Activated naive CD4-positive, alpha-beta T cell treated with Interleukin-2 at 50 U/mL for 16 hours (primary cell): Measurements from ENCODE around the gene RAB23.

Experiments used
- DNase-seq: peaks from one replicate; pipeline ENCODE4 v3.0.0-alpha.2; 2020

RAB23 gene

DNA sequence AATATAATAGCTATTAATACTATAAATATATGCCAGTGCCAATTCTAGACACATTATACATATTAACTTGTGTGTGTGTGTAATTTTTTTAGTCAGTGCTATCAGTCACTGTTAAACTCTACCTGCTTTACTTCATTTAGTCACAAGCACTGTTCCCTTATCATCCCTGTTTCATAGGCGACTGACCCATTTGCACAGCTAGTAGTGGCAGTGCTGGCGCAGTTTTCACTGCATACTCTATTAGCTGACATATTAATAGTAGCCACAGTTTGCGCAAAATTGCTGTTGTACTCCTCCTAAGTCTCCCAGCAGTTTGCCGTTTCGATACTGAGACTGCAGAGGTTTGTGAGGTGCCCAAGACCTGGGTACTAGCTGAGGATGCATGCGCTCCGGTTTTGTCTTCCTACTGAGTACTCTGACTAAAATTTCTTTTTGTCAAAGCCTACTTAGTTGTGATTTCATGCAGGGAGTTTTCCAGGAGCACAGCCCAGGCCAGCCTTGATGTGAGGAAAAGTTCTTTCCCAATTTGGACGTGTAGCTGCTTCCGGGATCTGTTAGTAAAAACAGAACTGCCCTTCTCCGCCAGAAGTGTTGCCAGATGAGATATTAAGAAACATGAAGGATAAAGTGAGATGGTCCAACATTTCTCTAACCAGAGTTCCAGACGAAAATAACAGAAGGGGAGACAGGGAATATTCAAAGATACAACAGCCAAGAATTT lies 44.4 kb downstream of the RAB23 start:
- no peak for DNase-seq

DNA sequence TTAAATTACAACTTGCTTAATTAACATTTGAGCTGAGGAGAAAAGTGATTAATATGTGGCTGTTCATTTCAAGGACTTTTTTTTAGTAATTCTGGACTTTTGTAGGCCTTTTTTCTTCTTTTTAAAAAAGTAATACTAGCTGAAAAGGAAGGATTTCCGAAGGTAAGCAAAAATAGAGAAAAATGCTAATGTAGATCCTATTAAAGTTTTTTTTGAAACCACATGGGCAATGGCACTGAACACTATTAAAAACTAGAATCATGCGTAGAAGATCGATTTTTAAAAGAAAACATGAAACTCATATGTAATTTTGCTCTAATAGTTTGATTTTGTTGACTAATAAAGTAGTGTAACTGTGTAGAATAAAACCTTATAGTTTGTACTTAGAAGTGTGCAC lies 47.6 kb downstream of the RAB23 start:
- no peak for DNase-seq

- no peak for DNase-seq
Measured at GRCh38 chr6:57173886-57174510, 48.1 kb downstream of the RAB23 start.

- peak; percentile 17 for DNase-seq
Measured at GRCh38 chr6:57173056-57173885, 48.8 kb downstream of the RAB23 start.

DNA sequence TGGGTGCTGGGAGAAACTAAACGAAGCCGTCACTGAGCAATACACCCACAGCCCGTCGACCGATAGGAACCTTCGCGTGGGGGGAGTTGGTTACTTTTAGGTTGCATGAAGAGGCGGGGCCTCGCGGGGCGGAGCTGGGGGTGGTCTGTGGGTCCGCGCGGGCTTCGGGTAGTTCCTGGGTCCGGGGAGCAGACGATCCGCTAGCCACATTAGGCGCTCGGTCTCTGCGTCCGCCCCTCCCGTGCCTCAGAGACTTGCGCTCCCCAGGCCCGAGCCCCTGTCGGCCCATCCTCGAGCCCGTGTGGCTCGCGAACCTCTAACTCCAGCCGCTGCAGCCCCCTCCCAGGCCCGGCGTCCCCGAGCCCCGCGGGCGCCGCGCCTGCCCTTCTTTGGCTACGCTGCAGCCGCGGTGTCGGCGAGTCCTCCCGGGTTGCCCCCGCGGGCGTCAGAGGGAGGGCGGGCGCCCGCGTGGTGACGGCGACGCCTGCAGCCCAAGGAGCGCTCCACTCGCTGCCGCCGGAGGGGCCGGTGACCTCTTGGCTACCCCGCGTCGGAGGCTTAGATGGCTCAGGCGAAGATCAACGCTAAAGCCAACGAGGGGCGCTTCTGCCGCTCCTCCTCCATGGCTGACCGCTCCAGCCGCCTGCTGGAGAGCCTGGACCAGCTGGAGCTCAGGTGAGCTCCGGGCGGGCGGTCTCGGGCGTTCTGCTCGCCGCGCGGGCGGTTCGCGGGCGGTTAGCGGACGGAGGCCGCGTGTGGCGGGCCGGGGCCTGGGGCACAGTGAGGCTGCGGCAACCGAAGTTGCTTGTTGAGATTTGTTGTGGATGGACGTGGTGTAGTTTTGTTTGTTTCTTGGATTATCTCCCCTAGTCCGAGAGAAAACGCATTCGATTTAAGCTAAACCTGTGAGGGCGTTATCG lies 49.7 kb downstream of the RAB23 start, which contains the start of gene BAG2:
TSS of gene BAG2 (plus strand) at position 191 of the 920 bp plus-strand sequence. CDS start at position 563, 372 bp downstream.
- peak; percentile 90 for DNase-seq

DNA sequence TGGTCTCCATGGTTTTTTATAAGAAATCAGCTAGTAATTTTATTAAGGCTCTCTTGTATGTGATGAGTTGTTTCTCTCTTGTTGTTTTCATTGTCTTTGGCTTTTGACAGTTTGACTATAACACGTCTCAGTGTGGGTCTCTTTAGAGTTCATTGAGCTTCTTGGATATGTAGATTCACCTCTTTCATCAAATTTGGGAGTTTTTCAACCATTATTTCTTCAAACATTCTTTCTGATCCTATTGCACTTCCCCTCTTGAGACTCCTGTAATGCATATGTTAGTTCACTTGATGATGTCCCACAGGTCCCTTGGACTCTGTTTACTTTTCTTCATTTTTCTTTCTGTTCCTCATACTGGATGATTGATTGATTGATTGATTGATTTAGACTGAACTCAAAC lies 57.0 kb downstream of the RAB23 start:
- DNase-seq = no peak

DNA sequence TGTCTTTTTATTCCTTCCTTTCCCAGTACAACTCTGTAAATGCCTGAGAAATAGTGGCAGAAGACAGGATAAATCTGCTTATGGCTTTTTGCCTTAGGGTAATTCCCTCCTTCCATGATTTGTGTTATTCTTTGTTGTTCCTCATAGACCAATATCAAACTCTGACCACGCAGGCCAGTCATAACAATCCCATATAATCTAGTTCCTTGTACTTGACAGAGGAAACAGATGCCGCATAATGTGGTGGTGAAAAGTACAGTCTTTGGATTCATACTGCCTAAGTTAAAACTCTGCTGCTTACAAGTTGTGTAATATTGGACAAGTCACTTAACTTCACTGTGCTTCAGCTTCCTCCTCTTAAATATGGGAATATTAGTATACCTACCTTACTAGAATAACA lies 58.2 kb downstream of the RAB23 start:
- no peak for DNase-seq

GRCh38 chr6:57162516-57162915 lies 59.6 kb downstream of the RAB23 start:
- no peak for DNase-seq

DNA sequence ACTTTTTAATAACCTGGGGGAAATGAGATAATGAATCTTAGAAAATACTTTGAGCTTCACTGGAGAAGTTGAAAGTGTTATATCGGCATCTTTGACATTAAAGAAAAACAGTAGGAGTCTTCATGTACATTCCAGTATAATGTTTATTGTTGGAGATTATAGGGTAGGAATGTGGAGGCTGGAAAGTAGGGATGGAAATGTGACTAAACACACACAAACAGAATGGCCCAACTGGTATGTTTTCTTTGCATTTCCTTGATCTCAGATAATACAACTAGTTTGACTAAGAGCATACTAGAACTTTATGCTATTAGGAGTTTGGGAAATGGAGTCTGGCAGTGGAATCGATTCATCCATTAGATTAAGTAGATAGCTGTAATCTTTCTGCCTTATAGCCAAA lies 60.1 kb downstream of the RAB23 start:
- no peak for DNase-seq

DNA sequence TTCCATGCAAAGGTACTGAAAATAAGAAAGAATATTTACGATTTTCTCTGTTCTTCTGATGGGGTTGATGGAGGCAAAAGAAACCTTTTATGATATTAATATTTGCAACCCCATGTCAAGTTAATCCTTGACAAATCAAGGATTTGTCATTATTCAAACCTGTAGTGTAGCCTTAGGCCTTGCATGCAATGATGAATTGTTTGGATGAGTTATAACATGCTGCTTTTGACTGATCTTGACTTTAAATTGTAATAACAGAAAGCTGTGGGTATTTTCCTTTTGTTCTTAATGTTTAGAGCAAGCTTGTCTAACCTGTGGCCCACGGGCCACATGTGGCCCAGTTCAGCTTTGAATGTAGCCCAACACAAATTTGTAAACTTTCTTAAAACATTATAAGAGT lies 63.0 kb downstream of the RAB23 start:
- DNase-seq = no peak

GRCh38 chr6:57158658-57159057 lies 63.4 kb downstream of the RAB23 start:
- no peak for DNase-seq

GRCh38 chr6:57147955-57148858 lies 73.9 kb downstream of the RAB23 start:
- no peak for DNase-seq

DNA sequence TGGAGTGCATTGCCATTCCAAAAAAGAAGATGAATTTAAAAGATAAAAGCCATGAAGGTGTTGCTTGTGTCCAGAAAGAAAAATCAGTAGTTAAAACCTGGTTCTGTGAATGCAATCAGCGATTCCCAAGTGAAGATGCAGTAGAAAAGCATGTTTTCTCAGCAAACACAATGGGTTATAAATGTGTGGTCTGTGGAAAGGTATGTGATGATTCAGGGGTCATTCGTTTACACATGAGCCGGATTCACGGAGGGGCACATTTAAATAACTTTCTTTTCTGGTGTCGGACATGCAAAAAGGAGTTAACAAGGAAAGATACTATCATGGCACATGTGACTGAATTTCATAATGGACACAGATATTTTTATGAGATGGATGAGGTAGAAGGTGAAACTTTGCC lies 74.7 kb downstream of the RAB23 start:
- no peak for DNase-seq

DNA sequence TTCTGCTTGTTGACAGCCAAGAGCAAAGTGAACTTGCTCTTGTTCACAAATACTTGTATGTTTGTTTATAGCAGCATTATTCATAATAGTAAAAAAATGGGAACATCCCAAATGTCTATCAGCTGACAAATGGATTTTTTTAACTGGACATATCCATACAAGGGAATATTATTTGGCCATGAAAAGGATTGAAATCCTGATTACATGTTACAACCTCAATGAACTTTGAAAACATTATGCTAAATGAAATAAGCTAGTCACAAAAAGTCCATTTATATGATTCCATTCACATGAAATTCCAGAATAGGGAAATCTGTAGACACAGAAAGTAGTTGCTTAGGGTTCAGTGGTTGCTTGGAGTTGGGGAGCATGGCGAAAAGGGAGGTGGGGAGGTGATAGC lies 78.4 kb downstream of the RAB23 start:
- no peak for DNase-seq

DNA sequence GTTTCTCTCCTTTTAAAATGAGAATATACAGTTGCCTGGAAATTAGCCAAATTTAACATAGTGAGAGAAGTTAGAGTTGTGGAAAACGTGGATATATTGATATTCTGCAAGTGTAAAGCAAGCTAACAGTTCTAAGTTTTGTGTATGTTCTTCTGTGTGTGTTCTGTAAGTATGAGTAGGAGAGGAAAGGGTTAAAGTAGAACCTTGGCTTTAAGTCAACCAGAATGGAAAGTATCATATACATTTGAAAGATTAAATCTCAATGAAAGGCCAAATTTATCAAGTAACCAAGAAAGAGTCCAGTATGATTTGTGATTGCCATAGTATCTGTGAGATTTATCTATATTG lies 80.0 kb downstream of the RAB23 start:
- no peak for DNase-seq

DNA sequence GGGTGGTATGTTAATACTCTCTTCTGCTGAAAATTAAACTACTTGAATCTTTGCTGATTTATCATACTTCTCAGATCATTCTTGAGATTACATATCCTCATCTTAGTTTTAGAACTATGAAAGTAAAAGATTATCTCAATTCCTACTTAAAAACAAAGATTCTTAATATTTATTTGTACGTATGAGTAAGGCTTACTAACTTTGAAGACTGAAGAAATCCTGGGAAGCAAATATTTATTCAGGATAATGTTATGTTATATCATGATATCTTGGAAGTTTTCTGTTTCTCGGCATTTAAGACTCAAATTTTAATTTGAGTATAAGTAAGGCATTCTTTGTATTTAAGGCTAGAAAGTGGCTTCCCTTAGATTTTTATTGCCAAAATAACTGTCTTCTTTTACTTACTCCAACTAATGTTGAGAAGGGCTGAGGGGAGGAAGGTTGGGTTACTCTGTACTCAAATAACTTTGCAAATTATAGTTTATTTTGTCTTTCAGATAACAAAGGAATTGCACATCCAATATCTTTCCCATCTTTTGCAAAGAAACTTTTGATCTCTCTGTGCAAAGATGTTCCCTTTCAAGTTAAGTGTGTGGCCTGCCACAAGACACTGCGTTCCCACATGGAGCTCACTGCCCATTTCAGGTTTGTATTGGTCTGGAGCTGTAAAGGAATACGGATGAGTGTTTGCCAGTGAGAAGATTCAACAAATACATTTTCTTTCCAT lies 80.5 kb downstream of the RAB23 start:
- DNase-seq = no peak

DNA sequence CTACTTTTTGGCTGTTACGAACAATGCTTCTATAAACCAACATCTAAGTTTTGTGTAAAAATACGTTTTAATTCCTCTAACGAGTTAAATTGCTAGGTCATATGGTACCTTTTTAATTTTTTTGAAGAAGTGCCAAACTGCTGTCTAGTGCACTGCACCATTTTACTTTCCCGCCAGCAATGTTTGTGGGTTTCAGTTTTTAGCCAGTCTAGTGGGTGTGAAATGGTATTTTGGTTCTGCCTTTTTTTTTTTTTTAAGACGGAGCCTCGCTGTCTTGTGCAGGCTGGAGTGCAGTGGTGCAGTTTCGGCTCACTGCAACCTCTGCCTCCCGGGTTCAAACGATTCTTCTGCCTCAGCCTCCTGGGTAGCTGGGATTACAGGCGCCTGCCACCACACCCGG lies 84.1 kb downstream of the RAB23 start:
- no peak for DNase-seq

DNA sequence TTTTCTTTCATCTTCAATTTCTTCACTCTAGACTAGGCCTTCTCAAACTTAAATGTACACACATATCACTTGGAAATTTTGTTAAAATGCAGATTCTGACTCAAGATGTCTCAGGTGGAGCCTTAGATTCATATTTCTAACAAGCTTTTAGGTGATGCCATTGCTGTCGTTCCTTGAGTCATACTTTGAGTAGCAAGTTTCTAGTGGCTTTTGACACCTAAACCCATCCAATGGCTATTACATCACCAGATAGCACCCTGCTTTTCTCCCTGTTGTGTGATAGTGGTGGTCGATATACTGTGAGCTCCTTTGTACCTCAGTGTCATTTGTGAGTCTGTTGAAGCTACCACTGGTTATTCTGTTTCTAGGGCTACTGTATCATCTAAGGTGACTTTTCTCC lies 84.8 kb downstream of the RAB23 start:
- no peak for DNase-seq
